Neural progenitor cell (in vitro differentiated cells): ENCODE results near the gene ALDH9A1.
"Not testable (repeated sequence)": the region's sequence is repeated elsewhere in the genome, so short reads cannot be mapped to it uniquely, and the experiment has no call there.

Experiments used
- EZH2phosphoT487 ChIP-seq: fragments of 200-600 bp; sonication (generic); IDR thresholded peaks from 2 replicates; pipeline ENCODE4 v1.6.1; 2017; ENCODE audit warnings: antibody characterized with exemption
- TF ChIP-seq, protein P1 (sequence below): fragments of 200-600 bp; sonication (generic); IDR thresholded peaks from 2 replicates; pipeline ENCODE4 v1.5.1; 2017; ENCODE audit warnings: antibody characterized with exemption, mild to moderate bottlenecking

DNA sequence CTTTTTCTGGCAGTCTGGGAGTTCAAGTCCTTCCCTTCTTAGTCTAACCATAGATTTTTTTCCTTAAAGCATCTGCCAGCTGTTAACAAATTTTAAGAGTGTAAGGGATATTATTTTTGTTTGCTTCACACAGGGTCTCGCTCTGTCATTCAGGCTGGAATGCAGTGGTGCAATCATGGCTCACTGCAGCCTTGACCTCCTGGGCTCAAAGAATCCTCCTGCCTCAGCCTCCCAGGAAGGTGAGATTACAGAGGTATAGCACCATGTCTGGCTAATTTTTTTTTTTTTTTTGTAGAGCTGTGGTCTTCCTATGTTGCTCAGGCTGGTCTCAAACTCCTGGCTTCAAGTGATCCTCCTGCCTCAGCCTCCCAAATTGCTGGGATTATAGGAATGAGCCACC, 46.6 kb upstream of the ALDH9A1 start:
- TF ChIP-seq, protein P1, sequence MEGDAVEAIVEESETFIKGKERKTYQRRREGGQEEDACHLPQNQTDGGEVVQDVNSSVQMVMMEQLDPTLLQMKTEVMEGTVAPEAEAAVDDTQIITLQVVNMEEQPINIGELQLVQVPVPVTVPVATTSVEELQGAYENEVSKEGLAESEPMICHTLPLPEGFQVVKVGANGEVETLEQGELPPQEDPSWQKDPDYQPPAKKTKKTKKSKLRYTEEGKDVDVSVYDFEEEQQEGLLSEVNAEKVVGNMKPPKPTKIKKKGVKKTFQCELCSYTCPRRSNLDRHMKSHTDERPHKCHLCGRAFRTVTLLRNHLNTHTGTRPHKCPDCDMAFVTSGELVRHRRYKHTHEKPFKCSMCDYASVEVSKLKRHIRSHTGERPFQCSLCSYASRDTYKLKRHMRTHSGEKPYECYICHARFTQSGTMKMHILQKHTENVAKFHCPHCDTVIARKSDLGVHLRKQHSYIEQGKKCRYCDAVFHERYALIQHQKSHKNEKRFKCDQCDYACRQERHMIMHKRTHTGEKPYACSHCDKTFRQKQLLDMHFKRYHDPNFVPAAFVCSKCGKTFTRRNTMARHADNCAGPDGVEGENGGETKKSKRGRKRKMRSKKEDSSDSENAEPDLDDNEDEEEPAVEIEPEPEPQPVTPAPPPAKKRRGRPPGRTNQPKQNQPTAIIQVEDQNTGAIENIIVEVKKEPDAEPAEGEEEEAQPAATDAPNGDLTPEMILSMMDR, result not testable (repeated sequence)
- TF ChIP-seq EZH2phosphoT487, result not testable (repeated sequence)
